ENCODE data around the gene TEC. TPM values are rescaled to one million over a fixed set of nuclear protein-coding genes. Genes with fewer than 3 reads are reported as not detected.
"Not testable (repeated sequence)": the region's sequence is repeated elsewhere in the genome, so short reads cannot be mapped to it uniquely, and the experiment has no call there.

The TEC gene
- polyA plus RNA-seq, 1 of the 3 experiments (the other 2 are of a cell fraction), result 0.85 TPM

- Histone ChIP-seq H3F3A (replicated peaks; ENCODE audit: insufficient read depth) (no peaks in the 10 kb centered on the region), H4K20me1 (ENCODE audit: insufficient read depth) (no peaks in the 10 kb centered on the region), H3K9ac (no peak overlapping the region), H3K79me2 (ENCODE audit: insufficient read depth) (no peaks in the 10 kb centered on the region), H2AFZ (ENCODE audit: low read depth) (no peak overlapping the region), H3K4me1 (ENCODE audit: control insufficient read depth in 1 of 2, insufficient read depth in 2 of 2, low read depth in 1 of 2, low read length in 1 of 2) (peaks cover 3% of the 10 kb centered on the region in 2 experiments; a peak in 1 of 4 replicates), H3K27me3 (ENCODE audit: insufficient read depth) (no peaks in the 10 kb centered on the region), H3K9me2 (no peaks in the 10 kb centered on the region), H3K4me3 (ENCODE audit: low read depth in 2 of 2, low read length in 1 of 2) (no peak overlapping the region), H3K4me2 (no peak overlapping the region), H3K36me3 (replicated peaks in 1 of 2; ENCODE audit: control insufficient read depth in 1 of 2, insufficient read depth in 2 of 2, low read length in 1 of 2) (no peaks in the 10 kb centered on the region), H3K9me3 (no peaks in the 10 kb centered on the region), H3K27ac (ENCODE audit: low read depth in 2 of 2, low read length in 1 of 2) (no peak overlapping the region)
- CTCF ChIA-PET, result interaction anchor here (1.3 kb wide), 1 partner anchor 251 kb away, joined by 4 read pairs; no protein-coding TSS in a partner anchor
- no peak for TF ChIP-seq RXRA (IDR thresholded peaks at IDR 0.05; ENCODE audit: borderline replicate concordance, low read depth)
- no peak for TF ChIP-seq EP300 (IDR thresholded peaks at IDR 0.05; ENCODE audit: borderline replicate concordance in 1 of 2, low read depth in 1 of 2, low read length in 1 of 2)
- TF ChIP-seq FOXM1 (IDR thresholded peaks at IDR 0.05; ENCODE audit: low read depth), result no peak
- no peak for TF ChIP-seq FOXJ3 (CRISPR knock-in tag; IDR thresholded peaks at IDR 0.05)
- no peak for TF ChIP-seq MEF2A (IDR thresholded peaks at IDR 0.05; ENCODE audit: borderline replicate concordance, low read depth)
- TF ChIP-seq TCF12 (IDR thresholded peaks at IDR 0.05), result no peak
- POLR2A ChIA-PET, result no interaction called here
- no peak for DNase-seq
Observed at GRCh38 chr4:48295116-48295515, 25.5 kb upstream of the TEC start.

GRCh38 chr4:48292218-48292790 is 22.7 kb upstream of the TEC start:
- H3K4me2 ChIP-seq; H3K9me3 ChIP-seq; H3K4me3 ChIP-seq (ENCODE audit: low read depth in 2 of 2, low read length in 1 of 2); POLR2A ChIA-PET; H3K9me2 ChIP-seq; DNase-seq; CTCF ChIA-PET; H2AFZ ChIP-seq (ENCODE audit: low read depth); H3K27ac ChIP-seq (ENCODE audit: low read depth in 2 of 2, low read length in 1 of 2); H3K36me3 ChIP-seq (replicated peaks in 1 of 2; ENCODE audit: control insufficient read depth in 1 of 2, insufficient read depth in 2 of 2, low read length in 1 of 2); H4K20me1 ChIP-seq (ENCODE audit: insufficient read depth); H3K4me1 ChIP-seq (ENCODE audit: control insufficient read depth in 1 of 2, insufficient read depth in 2 of 2, low read depth in 1 of 2, low read length in 1 of 2); H3K9ac ChIP-seq; H3K79me2 ChIP-seq (ENCODE audit: insufficient read depth); H3F3A ChIP-seq (replicated peaks; ENCODE audit: insufficient read depth); H3K27me3 ChIP-seq (ENCODE audit: insufficient read depth): not testable (repeated sequence)
- WGBS (ENCODE audit: low lambda C conversion rate), result 90% methylated on average over 7 of the region's 40 CpGs

GRCh38 chr4:48290146-48290772 is 20.6 kb upstream of the TEC start:
- Histone ChIP-seq H3K9me3 (no peaks in the 10 kb centered on the region), H3K9me2 (no peaks in the 10 kb centered on the region), H3K27ac (ENCODE audit: low read depth in 2 of 2, low read length in 1 of 2) (no peak overlapping the region), H3K4me2 (no peak overlapping the region), H3F3A (replicated peaks; ENCODE audit: insufficient read depth) (no peaks in the 10 kb centered on the region), H3K4me1 (ENCODE audit: control insufficient read depth in 1 of 2, insufficient read depth in 2 of 2, low read depth in 1 of 2, low read length in 1 of 2) (no peaks in the 10 kb centered on the region), H3K4me3 (ENCODE audit: low read depth in 2 of 2, low read length in 1 of 2) (no peak overlapping the region), H4K20me1 (ENCODE audit: insufficient read depth) (no peaks in the 10 kb centered on the region), H2AFZ (ENCODE audit: low read depth) (no peak overlapping the region), H3K79me2 (ENCODE audit: insufficient read depth) (no peaks in the 10 kb centered on the region), H3K36me3 (replicated peaks in 1 of 2; ENCODE audit: control insufficient read depth in 1 of 2, insufficient read depth in 2 of 2, low read length in 1 of 2) (no peaks in the 10 kb centered on the region), H3K9ac (no peak overlapping the region), H3K27me3 (ENCODE audit: insufficient read depth) (no peaks in the 10 kb centered on the region)
- peak; percentile 49 for DNase-seq
- ChIA-PET POLR2A (no interaction called here), CTCF (interaction anchor here (0.8 to 1.5 kb wide), 5 partner anchors 9 to 250 kb away, joined by 3 to 6 read pairs (median 4); no protein-coding TSS in a partner anchor)
- WGBS (ENCODE audit: low lambda C conversion rate), result 38% methylated on average over 5 of the region's 5 CpGs
- TF ChIP-seq GABPA (IDR thresholded peaks at IDR 0.05; ENCODE audit: low read depth), result no peak
- no peak for TF ChIP-seq USF1 (IDR thresholded peaks at IDR 0.05; ENCODE audit: borderline replicate concordance, low read depth)
- TF ChIP-seq SMC3 (IDR thresholded peaks at IDR 0.05; ENCODE audit: low read depth, low read length), result no peak
- TF ChIP-seq REST (IDR thresholded peaks at IDR 0.05; ENCODE audit: low read depth, low read length), result no peak
- TF ChIP-seq NFIC (IDR thresholded peaks at IDR 0.05; ENCODE audit: borderline replicate concordance), result no peak
- no peak for TF ChIP-seq USF2 (IDR thresholded peaks at IDR 0.05; ENCODE audit: borderline replicate concordance, low read depth, low read length)
- no peak for TF ChIP-seq ZBTB33 (IDR thresholded peaks at IDR 0.05; ENCODE audit: borderline replicate concordance, low read depth)
- no peak for TF ChIP-seq MAX (IDR thresholded peaks at IDR 0.05; ENCODE audit: low read depth)

All from SK-N-SH (cell line).